ENCODE measurements around the gene EIF4B.

GRCh38 chr12:52956987-52957386 lies 49.3 kb upstream of the EIF4B start:
- TF ChIP-seq CTCF (IDR thresholded peaks at IDR 0.05) = no peak
- TF ChIP-seq, protein P1, sequence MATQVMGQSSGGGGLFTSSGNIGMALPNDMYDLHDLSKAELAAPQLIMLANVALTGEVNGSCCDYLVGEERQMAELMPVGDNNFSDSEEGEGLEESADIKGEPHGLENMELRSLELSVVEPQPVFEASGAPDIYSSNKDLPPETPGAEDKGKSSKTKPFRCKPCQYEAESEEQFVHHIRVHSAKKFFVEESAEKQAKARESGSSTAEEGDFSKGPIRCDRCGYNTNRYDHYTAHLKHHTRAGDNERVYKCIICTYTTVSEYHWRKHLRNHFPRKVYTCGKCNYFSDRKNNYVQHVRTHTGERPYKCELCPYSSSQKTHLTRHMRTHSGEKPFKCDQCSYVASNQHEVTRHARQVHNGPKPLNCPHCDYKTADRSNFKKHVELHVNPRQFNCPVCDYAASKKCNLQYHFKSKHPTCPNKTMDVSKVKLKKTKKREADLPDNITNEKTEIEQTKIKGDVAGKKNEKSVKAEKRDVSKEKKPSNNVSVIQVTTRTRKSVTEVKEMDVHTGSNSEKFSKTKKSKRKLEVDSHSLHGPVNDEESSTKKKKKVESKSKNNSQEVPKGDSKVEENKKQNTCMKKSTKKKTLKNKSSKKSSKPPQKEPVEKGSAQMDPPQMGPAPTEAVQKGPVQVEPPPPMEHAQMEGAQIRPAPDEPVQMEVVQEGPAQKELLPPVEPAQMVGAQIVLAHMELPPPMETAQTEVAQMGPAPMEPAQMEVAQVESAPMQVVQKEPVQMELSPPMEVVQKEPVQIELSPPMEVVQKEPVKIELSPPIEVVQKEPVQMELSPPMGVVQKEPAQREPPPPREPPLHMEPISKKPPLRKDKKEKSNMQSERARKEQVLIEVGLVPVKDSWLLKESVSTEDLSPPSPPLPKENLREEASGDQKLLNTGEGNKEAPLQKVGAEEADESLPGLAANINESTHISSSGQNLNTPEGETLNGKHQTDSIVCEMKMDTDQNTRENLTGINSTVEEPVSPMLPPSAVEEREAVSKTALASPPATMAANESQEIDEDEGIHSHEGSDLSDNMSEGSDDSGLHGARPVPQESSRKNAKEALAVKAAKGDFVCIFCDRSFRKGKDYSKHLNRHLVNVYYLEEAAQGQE (IDR thresholded peaks at IDR 0.05; ENCODE audit: insufficient read depth in 1 of 2, low read depth in 2 of 2, low read length in 1 of 2) = no peak
- TF ChIP-seq POLR2AphosphoS5 (IDR thresholded peaks at IDR 0.05; ENCODE audit: low read depth, low read length) = no peak
- 0 out of 2 replicates have a peak, but pooled peaks have one; percentile 35 for TF ChIP-seq TCF7L2 (IDR thresholded peaks at IDR 0.05; ENCODE audit: low read depth, low read length)
- TF ChIP-seq SIN3A (IDR thresholded peaks at IDR 0.05; ENCODE audit: borderline replicate concordance, insufficient read depth, low read depth, low read length) = no peak
